Activated T-helper 2 cell treated with anti-CD3 and anti-CD28 coated beads, Interferon-gamma antibody, Interleukin-2, Interleukin-4, amounts not matched to agents 10 μg/mL and 5 μg/mL and 100 μg/mL, durations not matched to agents 14 hours and 24 hours and 36 hours (primary cell): ENCODE data around the gene PLA2G2F. TPM values are rescaled to one million over a fixed set of nuclear protein-coding genes. Genes with fewer than 3 reads are reported as not detected.
"Not testable (repeated sequence)": the region's sequence is repeated elsewhere in the genome, so short reads cannot be mapped to it uniquely, and the experiment has no call there.

ENCODE experiments used
- DNase-seq: peaks from one replicate; pipeline ENCODE4 v3.0.0; 2021; ENCODE audit warnings: low spot score
- H3K27ac Mint-ChIP-seq: one replicate; pipeline ENCODE4 v1.8.0; 2021; ENCODE audit warnings: mixed read lengths
- H3K27me3 Mint-ChIP-seq: one replicate; pipeline ENCODE4 v1.8.0; 2021; ENCODE audit warnings: low read depth, mixed read lengths
- H3K36me3 Mint-ChIP-seq: one replicate; pipeline ENCODE4 v1.8.0; 2021; ENCODE audit warnings: low read depth, mixed read lengths
- H3K4me1 Mint-ChIP-seq: one replicate; pipeline ENCODE4 v1.8.0; 2021; ENCODE audit warnings: low read depth, mixed read lengths
- H3K4me3 Mint-ChIP-seq: one replicate; pipeline ENCODE4 v1.8.0; 2021; ENCODE audit warnings: low read depth, mild to moderate bottlenecking, moderate library complexity, mixed read lengths
- H3K9me3 Mint-ChIP-seq: one replicate; pipeline ENCODE4 v1.8.0; 2021; ENCODE audit warnings: mixed read lengths
- intact Hi-C: fragments of 100-400 bp; cut with micrococcal nuclease; formaldehyde crosslinking; loops from one replicate; pipeline ENCODE4 v1.15.1; 2023
- total RNA-seq: library from RNA; stranded (reverse); gene quantifications from 2 replicates; pipeline ENCODE4 v1.2.3, GENCODE V29; 2022

The PLA2G2F gene
- total RNA-seq, 1 donor from 2014 or later, result not detected

GRCh38 chr1:20120796-20121195 is 18.3 kb upstream of the PLA2G2F start:
- no peaks in the 10 kb centered on the region for H3K4me1 Mint-ChIP-seq
- no peaks in the 10 kb centered on the region for H3K9me3 Mint-ChIP-seq
- no peak overlapping the region for H3K27ac Mint-ChIP-seq
- intact Hi-C loops, result no loop called here
- peaks cover 10% of the 10 kb centered on the region for H3K27me3 Mint-ChIP-seq
- no peak for DNase-seq
- no peak overlapping the region for H3K4me3 Mint-ChIP-seq
- H3K36me3 Mint-ChIP-seq, result no peaks in the 10 kb centered on the region

GRCh38 chr1:20123722-20124455 is 15.2 kb upstream of the PLA2G2F start:
- Mint-ChIP-seq H3K27ac (no peak overlapping the region), H3K4me3 (no peak overlapping the region), H3K4me1 (no peaks in the 10 kb centered on the region), H3K27me3 (peaks cover 8% of the 10 kb centered on the region), H3K9me3 (no peaks in the 10 kb centered on the region), H3K36me3 (no peaks in the 10 kb centered on the region)
- intact Hi-C loops, result no loop called here
- no peak for DNase-seq

GRCh38 chr1:20124456-20125057 is 14.6 kb upstream of the PLA2G2F start:
- H3K27me3 Mint-ChIP-seq, result peaks cover 8% of the 10 kb centered on the region
- H3K9me3 Mint-ChIP-seq, result no peaks in the 10 kb centered on the region
- DNase-seq, result no peak
- H3K27ac Mint-ChIP-seq, result no peak overlapping the region
- no peaks in the 10 kb centered on the region for H3K36me3 Mint-ChIP-seq
- H3K4me3 Mint-ChIP-seq, result no peak overlapping the region
- intact Hi-C loops, result no loop called here
- H3K4me1 Mint-ChIP-seq, result no peaks in the 10 kb centered on the region

GRCh38 chr1:20125100-20125499 is 14.0 kb upstream of the PLA2G2F start:
- Mint-ChIP-seq H3K4me3 (no peak overlapping the region), H3K36me3 (no peaks in the 10 kb centered on the region), H3K27me3 (peaks cover 3% of the 10 kb centered on the region), H3K9me3 (no peaks in the 10 kb centered on the region), H3K4me1 (no peaks in the 10 kb centered on the region), H3K27ac (no peak overlapping the region)
- intact Hi-C loops, result no loop called here
- no peak for DNase-seq

DNA sequence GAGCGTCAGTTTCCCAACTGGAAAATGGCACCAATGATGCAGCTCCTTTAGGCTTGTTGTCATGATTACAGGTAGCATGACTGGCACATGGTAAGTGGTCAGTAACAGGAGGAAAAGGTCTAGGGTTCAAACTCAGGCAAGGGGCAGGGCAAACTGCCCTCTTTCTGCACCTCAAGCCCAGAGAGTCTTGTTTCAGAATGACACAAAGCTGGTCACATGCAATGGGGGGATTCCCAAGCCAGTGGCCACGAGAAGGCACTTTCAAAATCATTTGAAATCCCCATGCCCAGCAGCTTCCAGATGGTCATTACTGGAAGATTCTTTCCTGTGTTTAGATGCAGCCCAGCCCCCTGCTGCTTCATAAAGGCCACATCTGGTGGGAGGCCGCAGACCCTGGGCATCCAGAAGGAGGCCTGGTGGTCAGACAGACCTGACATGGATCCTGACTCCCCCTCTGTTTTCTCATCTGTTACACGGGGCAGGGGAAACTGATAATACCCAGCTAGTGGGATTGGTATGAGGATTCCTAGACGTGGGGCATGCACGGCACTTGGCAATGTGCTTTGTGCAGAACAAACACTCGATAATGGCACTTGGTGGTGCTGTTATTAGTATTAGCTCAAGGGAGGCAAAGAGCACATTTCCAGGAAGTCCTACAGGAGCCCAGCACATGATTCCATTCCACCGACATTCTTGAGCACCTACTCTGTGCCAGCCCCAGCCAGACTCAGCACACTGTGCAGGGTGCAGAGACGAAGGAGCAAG is 12.9 kb upstream of the PLA2G2F start:
- Mint-ChIP-seq H3K4me1 (no peaks in the 10 kb centered on the region), H3K9me3 (no peaks in the 10 kb centered on the region), H3K27ac (no peak overlapping the region), H3K4me3 (no peak overlapping the region), H3K36me3 (no peaks in the 10 kb centered on the region), H3K27me3 (peaks cover 3% of the 10 kb centered on the region)
- no peak for DNase-seq
- intact Hi-C loops, result no loop called here

- Mint-ChIP-seq H3K36me3 (no peaks in the 10 kb centered on the region), H3K4me1 (no peaks in the 10 kb centered on the region)
- intact Hi-C loops, result no loop called here
Observed at GRCh38 chr1:20126806-20127440, 12.2 kb upstream of the PLA2G2F start.

DNA sequence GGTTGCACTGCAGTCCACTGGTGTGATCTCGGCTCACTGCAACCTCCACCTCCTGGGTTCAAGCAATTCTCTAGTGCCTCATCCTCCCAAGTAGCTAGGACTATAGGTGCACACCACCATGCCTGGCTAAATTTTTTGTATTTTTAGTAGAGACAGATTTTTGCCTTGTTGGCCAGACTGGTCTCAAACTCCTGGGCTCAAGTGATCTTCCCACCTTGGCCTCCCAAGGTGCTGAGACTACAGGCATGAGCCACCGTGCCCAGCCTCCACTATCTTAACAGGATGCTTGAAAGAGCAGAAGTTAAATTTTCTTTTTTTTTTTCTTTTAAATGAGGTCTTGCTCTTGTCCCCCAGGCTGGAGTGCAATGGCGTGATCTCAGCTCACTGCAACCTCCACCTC is 8.6 kb upstream of the PLA2G2F start:
- H3K4me1 Mint-ChIP-seq, DNase-seq, H3K9me3 Mint-ChIP-seq, H3K27ac Mint-ChIP-seq, intact Hi-C loops, H3K4me3 Mint-ChIP-seq, H3K36me3 Mint-ChIP-seq: not testable (repeated sequence)
- H3K27me3 Mint-ChIP-seq, result peaks cover 12% of the 10 kb centered on the region

More at GRCh38 chr1:20126806-20127440, 12.2 kb upstream of the PLA2G2F start:
- Mint-ChIP-seq H3K4me3 (no peak overlapping the region), H3K27me3 (peaks cover 3% of the 10 kb centered on the region), H3K9me3 (no peaks in the 10 kb centered on the region), H3K27ac (no peak overlapping the region)
- DNase-seq, result no peak

GRCh38 chr1:20134995-20135394 is 4.1 kb upstream of the PLA2G2F start:
- peaks cover 14% of the 10 kb centered on the region for H3K27me3 Mint-ChIP-seq
- no peaks in the 10 kb centered on the region for H3K4me1 Mint-ChIP-seq
- no peak for DNase-seq
- H3K9me3 Mint-ChIP-seq, result no peaks in the 10 kb centered on the region
- no peak overlapping the region for H3K4me3 Mint-ChIP-seq
- no peak overlapping the region for H3K27ac Mint-ChIP-seq
- intact Hi-C loops, result no loop called here
- H3K36me3 Mint-ChIP-seq, result no peaks in the 10 kb centered on the region

DNA sequence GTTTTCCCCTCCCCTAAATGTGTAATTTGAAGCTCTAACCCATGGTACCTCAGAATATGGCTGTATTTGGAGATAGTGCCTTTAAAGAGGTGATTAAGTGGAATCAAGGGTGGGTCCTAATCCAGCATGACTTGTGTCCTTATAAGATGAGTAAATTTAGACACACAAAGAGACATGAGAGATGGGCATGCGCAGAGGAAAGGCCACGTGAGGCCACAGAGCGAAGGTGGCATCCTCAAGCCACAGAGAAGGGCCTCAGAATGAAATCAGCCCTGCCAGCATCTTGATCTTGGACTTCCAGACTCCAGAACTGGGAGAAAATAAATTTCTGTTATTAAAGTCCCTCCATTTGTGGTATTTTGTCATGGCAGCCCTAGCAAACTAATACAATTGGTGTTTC is 2.9 kb upstream of the PLA2G2F start:
- H3K9me3 Mint-ChIP-seq, result no peaks in the 10 kb centered on the region
- H3K27me3 Mint-ChIP-seq, result peaks cover 14% of the 10 kb centered on the region
- no peak overlapping the region for H3K27ac Mint-ChIP-seq
- intact Hi-C loops, result no loop called here
- DNase-seq, result no peak
- no peaks in the 10 kb centered on the region for H3K4me1 Mint-ChIP-seq
- H3K4me3 Mint-ChIP-seq, result no peak overlapping the region
- no peaks in the 10 kb centered on the region for H3K36me3 Mint-ChIP-seq

DNA sequence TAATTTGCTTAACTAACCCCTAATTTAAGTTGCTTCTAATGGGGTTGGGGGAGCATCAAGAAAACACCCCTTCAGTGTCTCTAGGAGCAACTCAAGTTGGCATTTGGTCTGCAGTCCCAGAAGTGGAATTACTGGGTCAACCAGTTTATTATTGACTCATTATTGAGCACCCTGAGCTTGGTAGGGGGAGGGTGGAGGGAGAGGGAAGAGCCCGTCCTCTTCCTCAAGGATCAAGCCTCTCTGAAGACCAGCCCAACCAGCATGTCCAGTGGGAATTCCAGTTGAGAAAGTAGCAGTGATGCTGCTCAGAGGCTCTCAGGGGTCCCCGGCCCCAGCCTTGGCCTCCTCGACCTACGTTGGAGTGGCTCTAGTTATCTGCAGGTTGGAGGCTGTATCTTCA is 2.1 kb upstream of the PLA2G2F start:
- H3K27me3 Mint-ChIP-seq, result peaks cover 13% of the 10 kb centered on the region
- no peak for DNase-seq
- H3K4me1 Mint-ChIP-seq, result no peaks in the 10 kb centered on the region
- intact Hi-C loops, result no loop called here
- H3K9me3 Mint-ChIP-seq, result no peaks in the 10 kb centered on the region
- H3K27ac Mint-ChIP-seq, result no peak overlapping the region
- no peaks in the 10 kb centered on the region for H3K36me3 Mint-ChIP-seq
- no peak overlapping the region for H3K4me3 Mint-ChIP-seq

- Mint-ChIP-seq H3K4me3 (no peak overlapping the region), H3K27me3 (peaks cover 11% of the 10 kb centered on the region), H3K36me3 (no peaks in the 10 kb centered on the region), H3K9me3 (no peaks in the 10 kb centered on the region), H3K27ac (no peak overlapping the region), H3K4me1 (no peaks in the 10 kb centered on the region)
- DNase-seq, result no peak
- intact Hi-C loops, result no loop called here
Observed at GRCh38 chr1:20137604-20138003, 1.5 kb upstream of the PLA2G2F start.

DNA sequence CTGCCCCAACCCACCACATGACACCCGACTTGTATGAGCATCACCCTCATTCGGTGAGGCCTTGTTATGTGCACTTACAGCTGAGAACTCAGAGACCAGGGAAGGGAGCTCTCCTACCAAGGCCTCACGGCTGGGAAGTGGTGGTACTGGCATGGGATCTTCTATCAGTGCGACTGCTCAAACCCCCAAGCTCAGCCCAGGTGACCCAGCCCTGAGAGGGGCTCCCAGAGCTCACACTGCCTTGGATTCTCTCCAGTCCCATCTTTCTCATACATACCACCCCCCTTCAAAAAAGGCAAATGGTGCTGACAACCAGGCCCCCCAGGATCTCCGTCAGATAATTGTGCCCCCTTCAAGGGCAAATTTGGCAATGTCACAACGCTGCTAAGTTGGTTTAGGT is 777 bp upstream of the PLA2G2F start:
- peaks cover 8% of the 10 kb centered on the region for H3K27me3 Mint-ChIP-seq
- no peaks in the 10 kb centered on the region for H3K9me3 Mint-ChIP-seq
- H3K27ac Mint-ChIP-seq, result no peak overlapping the region
- intact Hi-C loops, result no loop called here
- no peak overlapping the region for H3K4me3 Mint-ChIP-seq
- DNase-seq, result no peak
- H3K4me1 Mint-ChIP-seq, result no peaks in the 10 kb centered on the region
- H3K36me3 Mint-ChIP-seq, result no peaks in the 10 kb centered on the region
